ENCODE measurements around the gene ADGRG2.
"Not testable (repeated sequence)": the region's sequence is repeated elsewhere in the genome, so short reads cannot be mapped to it uniquely, and the experiment has no call there.

ADGRG2 gene

GRCh38 chrX:18984381-18985185 is 137.7 kb downstream of the ADGRG2 start:
- DNase-seq (ENCODE audit: extremely low read depth, low read depth), result no peak
- peak; percentile 33 for TF ChIP-seq CTCF (IDR thresholded peaks at IDR 0.05; ENCODE audit: low read depth, low read length, missing control alignments)
- peak overlapping the region; percentile 65 for H3K4me3 ChIP-seq (replicated peaks; ENCODE audit: low read depth, low read length)

DNA sequence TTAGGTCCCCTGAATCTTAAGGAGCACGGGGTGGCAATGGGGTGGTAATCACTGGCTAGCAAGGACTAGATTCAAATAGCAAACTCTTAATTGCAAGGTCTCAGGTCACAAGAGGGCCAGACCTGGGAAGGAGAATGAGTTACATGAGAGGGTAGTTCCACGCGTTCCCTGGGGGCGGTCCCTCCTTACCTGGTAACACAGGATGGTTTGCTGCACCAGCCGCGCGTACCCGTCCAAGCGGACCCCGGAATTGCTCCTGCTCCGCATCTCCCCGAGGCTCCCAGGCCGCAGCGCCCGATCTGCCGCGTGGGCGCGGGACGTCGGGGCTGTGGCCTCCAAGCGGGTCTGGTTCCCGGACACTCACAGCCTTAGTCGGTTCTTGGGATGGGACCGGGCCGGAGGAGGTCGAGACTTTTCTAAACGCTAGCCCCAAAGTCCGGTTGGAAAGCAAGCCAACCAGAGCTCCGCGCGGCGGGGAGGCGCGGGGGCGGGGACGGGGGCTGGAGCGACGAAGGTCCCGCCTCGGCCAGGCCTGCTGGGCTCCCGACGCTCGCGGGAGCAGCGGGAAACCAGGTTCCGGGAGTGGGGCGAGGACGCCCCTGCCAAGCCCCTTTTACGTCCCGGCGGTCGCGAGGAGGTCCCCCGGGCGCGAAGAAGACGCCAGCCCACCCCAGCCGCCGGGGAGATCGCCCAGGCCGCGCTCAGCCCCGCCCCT is 138.4 kb downstream of the ADGRG2 start, which contains the start of gene PHKA2:
TSS of gene PHKA2 (minus strand) at position 449 of the 715 bp plus-strand sequence. CDS start at position 267, 182 bp downstream.
- H3K4me3 ChIP-seq (replicated peaks; ENCODE audit: low read depth, low read length), result peak within 1 kb of the TSS; percentile 65
- TF ChIP-seq CTCF (IDR thresholded peaks at IDR 0.05; ENCODE audit: low read depth, low read length, missing control alignments), result no peak
- no peak for DNase-seq (ENCODE audit: extremely low read depth, low read depth)

DNA sequence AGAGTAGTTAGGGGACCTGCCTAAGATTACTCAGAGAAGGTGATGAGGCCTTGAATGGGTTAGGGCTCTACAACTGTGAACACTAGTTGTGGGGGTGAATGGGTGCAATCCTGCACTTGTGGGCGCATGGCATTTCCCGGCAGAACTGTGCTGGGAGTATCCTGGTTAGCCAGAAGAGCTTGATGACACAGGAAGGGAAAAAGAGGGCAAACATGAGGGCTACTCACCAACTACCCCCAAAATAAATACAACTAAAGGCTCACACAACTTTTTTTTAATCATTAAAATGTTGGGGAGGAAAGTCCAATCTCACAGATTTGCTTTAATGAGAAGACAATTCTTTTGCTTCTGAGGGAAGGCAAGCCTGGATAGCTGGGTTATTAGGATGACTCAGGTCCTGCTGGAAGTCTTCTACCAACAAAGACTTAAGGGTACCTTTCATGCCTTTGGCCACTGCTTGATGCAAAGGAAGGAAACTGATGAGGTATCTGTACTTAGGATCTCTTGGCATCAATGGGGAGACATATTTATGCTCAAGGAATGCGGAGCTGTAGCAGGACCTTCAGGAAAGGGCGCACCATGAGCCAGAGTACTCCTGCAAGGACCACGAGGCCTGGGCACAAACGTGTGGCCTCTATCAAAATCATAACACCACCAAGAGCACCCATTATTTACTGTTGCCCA is 141.0 kb downstream of the ADGRG2 start:
- no peak overlapping the region for H3K4me3 ChIP-seq (replicated peaks; ENCODE audit: low read depth, low read length)
- no peak for DNase-seq (ENCODE audit: extremely low read depth, low read depth)
- TF ChIP-seq CTCF (IDR thresholded peaks at IDR 0.05; ENCODE audit: low read depth, low read length, missing control alignments), result no peak

DNA sequence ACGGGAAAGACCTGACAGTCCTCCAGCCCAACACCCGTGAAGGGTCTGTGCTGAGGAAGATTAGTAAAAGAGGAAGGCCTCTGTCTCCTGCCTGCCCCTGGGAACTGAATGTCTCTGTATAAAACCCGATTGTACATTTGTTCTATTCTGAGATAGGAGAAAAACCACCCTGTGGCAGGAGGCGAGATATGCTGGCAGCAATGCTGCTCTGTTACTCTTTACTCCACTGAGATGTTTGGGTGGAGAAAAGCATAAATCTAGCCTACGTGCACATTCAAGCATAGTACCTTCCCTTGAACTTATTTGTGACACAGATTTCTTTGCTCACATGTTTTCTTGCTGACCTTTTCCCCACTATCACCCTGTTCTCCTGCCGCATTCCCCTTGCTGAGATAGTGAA is 142.0 kb downstream of the ADGRG2 start:
- H3K4me3 ChIP-seq (replicated peaks; ENCODE audit: low read depth, low read length); DNase-seq (ENCODE audit: extremely low read depth, low read depth): not testable (repeated sequence)

DNA sequence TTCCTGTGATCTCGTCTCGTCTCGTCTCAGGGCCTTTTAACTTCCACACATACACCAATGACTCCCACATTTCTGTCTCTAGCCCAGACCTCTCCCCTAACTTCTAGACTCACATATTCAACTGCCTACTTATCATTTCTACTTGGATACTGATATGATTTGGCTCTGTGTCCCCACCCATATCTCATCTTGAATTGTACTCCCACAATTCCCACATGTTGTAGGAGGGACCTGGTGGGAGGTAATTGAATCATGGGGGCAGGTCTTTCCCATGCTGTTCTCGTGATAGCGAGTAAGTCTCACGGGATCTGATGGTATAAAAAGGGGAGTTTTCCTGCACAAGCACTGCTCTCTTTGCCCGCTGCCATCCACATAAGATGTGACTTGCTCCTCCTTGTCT is 147.3 kb downstream of the ADGRG2 start:
- no peak overlapping the region for H3K4me3 ChIP-seq (replicated peaks; ENCODE audit: low read depth, low read length)
- DNase-seq (ENCODE audit: extremely low read depth, low read depth), result no peak
- no peak for TF ChIP-seq CTCF (IDR thresholded peaks at IDR 0.05; ENCODE audit: low read depth, low read length, missing control alignments)

DNA sequence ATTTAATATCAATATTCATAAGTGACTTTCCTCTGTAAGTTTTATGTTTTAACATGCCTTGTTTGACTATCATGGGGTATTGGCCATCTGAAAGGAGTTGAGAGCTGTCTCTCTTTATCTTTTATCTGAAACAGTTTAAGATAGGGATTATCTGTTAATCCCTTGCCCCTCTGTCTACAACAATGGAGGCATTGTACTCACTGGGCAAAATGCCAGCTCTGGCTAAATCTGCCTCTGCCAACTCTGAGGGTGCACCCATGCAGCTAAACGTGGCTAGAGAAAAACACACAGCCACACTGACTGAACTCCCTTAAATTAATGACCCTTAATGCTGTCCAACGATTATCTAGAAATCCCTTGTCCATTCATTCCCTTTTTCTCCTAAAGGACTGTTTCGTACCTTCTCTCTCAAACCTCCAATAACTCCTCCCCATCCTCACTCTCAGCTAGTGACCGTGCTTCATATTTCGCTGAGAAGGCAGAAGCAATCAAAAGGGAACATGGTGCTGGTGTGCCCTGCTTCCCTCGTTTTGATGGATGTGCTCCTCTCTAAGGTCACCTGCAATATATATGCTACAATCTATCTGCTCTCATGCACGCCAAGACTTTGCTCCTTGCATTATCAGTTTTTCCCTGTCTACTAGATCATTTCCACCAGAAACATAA is 148.6 kb downstream of the ADGRG2 start:
- no peak overlapping the region for H3K4me3 ChIP-seq (replicated peaks; ENCODE audit: low read depth, low read length)
- DNase-seq (ENCODE audit: extremely low read depth, low read depth), result no peak
- TF ChIP-seq CTCF (IDR thresholded peaks at IDR 0.05; ENCODE audit: low read depth, low read length, missing control alignments), result no peak
